GM12865 (cell line): ENCODE results near the gene PDPK1.

Experiments
- DNase-seq: peaks from one replicate; pipeline ENCODE4 v3.0.0; 2010; ENCODE audit warnings: low read depth
- H3K4me3 ChIP-seq: 2 replicates; pipeline ENCODE4 v1.5.1; 2011; ENCODE audit warnings: mild to moderate bottlenecking, low read depth, low read length, control low read depth
- TF ChIP-seq, protein P1 (sequence below): IDR thresholded peaks from 2 replicates; pipeline ENCODE4 v1.5.1; 2011; ENCODE audit warnings: low read length, control low read depth, low read depth, inconsistent platforms; ENCODE audit not compliant: insufficient read depth; ENCODE audit errors: missing control alignments

PDPK1 gene

DNA sequence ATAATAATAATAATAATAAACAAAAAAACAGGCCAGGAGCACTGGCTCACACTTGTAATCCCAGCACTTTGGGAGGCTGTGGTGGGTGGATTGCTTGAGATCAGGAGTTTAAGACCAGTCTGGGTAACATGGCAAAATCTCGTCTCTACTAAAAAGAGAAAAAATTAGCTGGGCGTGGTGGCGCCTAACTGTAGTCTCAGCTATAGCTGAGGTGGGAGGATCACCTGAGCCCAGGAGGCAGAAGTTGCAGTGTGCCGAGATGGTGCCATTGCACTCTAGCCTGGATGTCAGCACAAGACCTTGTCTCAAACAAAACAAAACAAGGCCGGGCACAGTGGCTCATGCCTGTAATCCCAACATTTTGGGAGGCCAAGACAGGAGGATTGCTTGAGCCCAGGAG lies 42.8 kb upstream of the PDPK1 start:
- DNase-seq, result no peak
- TF ChIP-seq, protein P1, sequence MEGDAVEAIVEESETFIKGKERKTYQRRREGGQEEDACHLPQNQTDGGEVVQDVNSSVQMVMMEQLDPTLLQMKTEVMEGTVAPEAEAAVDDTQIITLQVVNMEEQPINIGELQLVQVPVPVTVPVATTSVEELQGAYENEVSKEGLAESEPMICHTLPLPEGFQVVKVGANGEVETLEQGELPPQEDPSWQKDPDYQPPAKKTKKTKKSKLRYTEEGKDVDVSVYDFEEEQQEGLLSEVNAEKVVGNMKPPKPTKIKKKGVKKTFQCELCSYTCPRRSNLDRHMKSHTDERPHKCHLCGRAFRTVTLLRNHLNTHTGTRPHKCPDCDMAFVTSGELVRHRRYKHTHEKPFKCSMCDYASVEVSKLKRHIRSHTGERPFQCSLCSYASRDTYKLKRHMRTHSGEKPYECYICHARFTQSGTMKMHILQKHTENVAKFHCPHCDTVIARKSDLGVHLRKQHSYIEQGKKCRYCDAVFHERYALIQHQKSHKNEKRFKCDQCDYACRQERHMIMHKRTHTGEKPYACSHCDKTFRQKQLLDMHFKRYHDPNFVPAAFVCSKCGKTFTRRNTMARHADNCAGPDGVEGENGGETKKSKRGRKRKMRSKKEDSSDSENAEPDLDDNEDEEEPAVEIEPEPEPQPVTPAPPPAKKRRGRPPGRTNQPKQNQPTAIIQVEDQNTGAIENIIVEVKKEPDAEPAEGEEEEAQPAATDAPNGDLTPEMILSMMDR, result no peak
- H3K4me3 ChIP-seq, result no peak overlapping the region

DNA sequence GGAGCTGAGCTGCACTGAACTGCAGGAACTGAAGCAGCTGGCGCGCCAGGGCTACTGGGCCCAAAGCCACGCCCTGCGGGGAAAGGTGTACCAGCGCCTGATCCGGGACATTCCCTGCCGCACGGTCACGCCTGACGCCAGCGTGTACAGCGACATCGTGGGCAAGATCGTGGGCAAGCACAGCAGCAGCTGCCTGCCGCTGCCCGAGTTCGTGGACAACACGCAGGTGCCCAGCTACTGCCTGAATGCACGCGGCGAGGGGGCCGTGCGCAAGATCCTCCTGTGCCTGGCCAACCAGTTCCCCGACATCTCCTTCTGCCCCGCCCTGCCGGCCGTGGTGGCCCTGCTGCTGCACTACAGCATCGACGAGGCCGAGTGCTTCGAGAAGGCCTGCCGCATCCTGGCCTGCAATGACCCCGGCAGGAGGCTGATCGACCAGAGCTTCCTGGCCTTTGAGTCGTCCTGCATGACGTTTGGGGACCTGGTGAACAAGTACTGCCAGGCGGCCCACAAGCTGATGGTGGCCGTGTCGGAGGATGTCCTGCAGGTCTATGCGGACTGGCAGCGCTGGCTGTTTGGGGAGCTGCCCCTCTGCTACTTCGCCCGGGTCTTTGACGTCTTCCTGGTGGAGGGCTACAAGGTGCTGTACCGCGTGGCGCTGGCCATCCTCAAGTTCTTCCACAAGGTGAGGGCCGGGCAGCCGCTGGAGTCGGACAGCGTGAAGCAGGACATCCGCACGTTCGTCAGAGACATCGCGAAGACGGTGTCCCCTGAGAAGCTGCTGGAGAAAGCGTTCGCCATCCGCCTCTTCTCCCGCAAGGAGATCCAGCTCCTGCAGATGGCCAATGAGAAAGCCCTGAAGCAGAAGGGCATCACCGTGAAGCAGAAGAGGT lies 41.4 kb upstream of the PDPK1 start:
- no peak for DNase-seq
- H3K4me3 ChIP-seq, result no peak overlapping the region
- TF ChIP-seq, protein P1, result no peak

DNA sequence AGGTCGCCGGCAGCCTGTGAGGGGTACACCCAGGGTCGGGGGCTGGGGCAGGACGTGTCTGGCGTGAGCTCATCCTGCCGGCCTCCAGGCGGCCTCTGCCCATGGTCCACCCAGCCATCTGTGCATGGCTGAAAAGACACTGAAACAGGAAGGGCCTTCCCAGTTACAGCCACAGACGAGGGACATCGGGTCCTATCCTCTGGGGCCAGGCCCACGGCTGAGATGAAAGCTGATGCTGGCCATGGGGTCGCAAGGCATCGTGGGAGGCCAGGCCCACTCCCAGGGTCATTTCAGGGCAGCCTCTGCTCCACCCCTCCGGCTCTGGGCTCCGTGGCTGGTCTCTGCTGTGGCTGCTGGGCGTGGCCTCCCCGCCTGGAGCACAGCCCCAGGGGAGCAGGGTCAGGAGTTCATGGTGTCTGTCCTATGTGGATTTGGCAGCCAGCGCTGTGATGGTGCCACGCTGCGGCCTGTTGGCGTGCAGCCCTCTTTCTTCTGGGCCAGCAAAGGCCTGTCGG lies 40.6 kb upstream of the PDPK1 start:
- H3K4me3 ChIP-seq, result no peak overlapping the region

DNA sequence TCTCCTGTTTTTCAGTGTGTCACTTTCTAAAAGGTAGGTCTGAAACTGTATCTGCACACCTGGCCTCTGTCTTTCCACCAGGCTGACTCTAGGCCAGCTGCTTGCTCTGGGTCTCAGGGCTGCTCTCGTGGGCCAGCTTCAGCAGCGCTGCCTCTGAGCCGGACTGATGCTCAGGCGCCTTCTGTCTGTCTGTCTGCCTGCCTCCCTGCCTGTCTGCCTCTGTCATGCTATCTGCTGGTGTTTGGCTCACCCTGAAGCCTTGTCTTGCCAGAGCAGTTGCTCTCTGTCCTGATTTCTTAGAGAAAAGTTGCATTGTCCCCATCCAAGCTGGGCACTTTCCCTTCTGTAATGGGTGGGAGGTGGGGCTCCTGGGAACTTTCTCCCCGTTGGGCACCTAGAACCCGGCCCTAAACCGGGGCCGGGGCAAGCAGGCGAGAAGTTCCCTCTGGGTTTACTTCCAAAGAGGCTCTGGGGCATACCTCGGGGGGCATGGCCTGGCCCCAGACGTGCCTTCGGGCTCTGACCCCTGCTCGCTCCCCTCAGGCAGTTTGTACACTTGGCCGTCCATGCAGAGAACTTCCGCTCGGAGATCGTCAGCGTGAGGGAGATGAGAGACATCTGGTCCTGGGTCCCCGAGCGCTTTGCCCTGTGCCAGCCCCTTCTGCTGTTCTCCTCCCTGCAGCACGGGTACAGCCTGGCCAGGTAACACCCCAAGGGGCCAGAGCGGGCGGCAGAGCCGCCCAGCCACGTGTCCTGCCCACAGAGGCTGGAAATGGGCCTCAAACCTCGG lies 39.9 kb upstream of the PDPK1 start:
- no peak for DNase-seq
- no peak overlapping the region for H3K4me3 ChIP-seq
- TF ChIP-seq, protein P1, result no peak

More for the DNA sequence above, 40.6 kb upstream of the PDPK1 start:
- TF ChIP-seq, protein P1, result no peak
- DNase-seq, result no peak

DNA sequence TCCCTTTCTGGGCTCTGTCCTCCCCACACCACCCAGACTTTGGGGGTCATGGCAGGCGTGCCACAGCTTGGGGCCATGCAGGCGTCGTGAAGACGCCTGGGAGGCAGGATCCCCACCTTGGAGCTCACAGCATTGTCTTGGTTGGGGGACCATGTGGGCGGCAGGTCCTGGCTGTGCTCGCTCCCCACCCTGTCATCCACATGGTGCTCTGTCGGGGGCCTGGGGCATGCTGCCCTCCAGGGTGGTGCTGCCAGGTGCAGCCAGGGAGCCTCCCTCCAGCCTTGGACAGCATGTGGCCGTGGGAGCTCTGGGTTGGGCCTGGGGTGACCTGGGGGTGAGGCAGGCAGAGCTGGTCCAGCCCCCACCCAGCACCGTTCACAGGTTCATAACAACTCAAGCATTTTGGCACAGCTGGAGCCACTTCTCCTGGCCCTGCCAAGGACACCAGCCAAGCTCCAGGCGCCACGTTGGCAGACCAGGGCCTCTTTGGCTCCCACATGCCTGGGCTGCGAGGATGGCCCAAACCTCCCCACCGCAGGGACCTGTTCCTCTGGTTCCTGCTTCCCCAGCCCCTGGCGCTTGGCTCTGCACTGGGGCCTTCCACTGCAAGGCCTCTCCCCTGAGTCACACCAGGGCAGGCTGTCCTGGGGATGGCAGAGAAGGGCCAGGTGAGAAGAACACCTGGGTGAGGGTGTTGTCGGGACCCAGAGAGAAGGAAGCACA lies 39.1 kb upstream of the PDPK1 start:
- no peak overlapping the region for H3K4me3 ChIP-seq
- DNase-seq, result no peak
- TF ChIP-seq, protein P1, result no peak

DNA sequence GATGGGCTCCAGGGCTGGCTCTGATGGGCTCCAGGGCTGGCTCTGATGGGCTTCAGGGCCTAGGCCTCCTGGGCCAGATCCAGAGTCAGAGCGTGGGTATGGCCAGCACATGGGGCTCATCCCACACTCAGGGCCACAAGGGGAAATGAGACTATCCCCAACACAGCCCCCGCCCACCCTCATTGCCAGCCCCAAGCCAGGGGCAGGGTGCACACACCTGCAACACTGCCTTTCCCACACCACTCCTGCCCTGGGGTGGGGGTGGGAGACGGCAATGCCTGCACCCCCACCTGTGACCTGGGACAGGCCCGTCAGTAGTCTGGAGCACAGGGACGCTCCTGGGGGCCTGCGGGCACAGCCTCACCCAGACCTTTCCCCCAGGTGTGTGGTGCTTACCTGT lies 38.4 kb upstream of the PDPK1 start:
- TF ChIP-seq, protein P1, result no peak
- DNase-seq, result no peak
- H3K4me3 ChIP-seq, result no peak overlapping the region
